MM.1S (cell line): Measurements from ENCODE around the gene ACKR2.

ENCODE experiments used
- CTCF ChIP-seq: fragments of 300-600 bp; sonication (generic); IDR thresholded peaks from 2 replicates; pipeline ENCODE4 v1.5.1; 2016; ENCODE audit warnings: antibody characterized with exemption, low read length, mixed read lengths
- EZH2 ChIP-seq: fragments of 300-600 bp; sonication (generic); optimal IDR thresholded peaks from 2 replicates; pipeline ENCODE3; 2017; ENCODE audit warnings: low read depth, mild to moderate bottlenecking, antibody characterized with exemption, low read length, mixed read lengths
- EZH2phosphoT487 ChIP-seq: fragments of 300-600 bp; sonication (generic); IDR thresholded peaks from 2 replicates; pipeline ENCODE4 v1.6.1; 2018; ENCODE audit warnings: antibody characterized with exemption, low read length

GRCh38 chr3:42800251-42800650, 9.0 kb upstream of the ACKR2 start:
- no peak for TF ChIP-seq CTCF
- no peak for TF ChIP-seq EZH2phosphoT487
- TF ChIP-seq EZH2, result no peak
